Coronary artery (tissue), 2 donors: ENCODE results near the gene SMOC2.

ENCODE experiments used
- DNase-seq: peaks from one replicate; pipeline ENCODE4 v3.0.0-alpha.2; 2017; ENCODE audit warnings: low spot score
- H3K27ac ChIP-seq, 2 donors: fragments of 200-600 bp; sonication (generic); one replicate each; pipeline ENCODE4 v1.5.1; 2016 to 2019
- H3K4me3 ChIP-seq: fragments of 200-600 bp; sonication (generic); 2 replicates; pipeline ENCODE4 v1.5.1; 2016; ENCODE audit warnings: mild to moderate bottlenecking, moderate library complexity
- TF ChIP-seq, protein P1 (sequence below): fragments of 200-600 bp; sonication (generic); IDR thresholded peaks from one replicate; pipeline ENCODE4 v1.5.1; 2019; ENCODE audit warnings: antibody characterized with exemption

Gene SMOC2

DNA sequence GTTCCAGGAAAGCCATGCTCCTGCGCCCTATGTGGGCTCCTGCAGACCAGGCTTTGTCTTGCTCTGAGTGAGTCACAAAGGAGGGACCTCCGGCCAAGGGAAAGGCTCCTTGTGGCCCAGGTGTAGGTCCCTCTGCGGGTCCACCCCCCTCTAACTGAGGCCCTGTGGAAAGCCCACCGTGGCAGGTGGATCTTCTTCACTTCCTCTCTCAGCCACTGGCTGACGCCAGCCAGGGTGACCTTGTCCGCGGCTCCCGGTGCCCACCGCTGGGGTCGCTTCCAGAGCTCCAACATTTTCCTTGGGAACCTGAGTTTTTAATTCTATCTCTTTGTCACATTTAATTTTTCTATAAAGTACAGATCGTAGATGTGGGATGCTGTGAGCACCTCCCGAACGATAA is 54.1 kb downstream of the SMOC2 start:
- TF ChIP-seq, protein P1, sequence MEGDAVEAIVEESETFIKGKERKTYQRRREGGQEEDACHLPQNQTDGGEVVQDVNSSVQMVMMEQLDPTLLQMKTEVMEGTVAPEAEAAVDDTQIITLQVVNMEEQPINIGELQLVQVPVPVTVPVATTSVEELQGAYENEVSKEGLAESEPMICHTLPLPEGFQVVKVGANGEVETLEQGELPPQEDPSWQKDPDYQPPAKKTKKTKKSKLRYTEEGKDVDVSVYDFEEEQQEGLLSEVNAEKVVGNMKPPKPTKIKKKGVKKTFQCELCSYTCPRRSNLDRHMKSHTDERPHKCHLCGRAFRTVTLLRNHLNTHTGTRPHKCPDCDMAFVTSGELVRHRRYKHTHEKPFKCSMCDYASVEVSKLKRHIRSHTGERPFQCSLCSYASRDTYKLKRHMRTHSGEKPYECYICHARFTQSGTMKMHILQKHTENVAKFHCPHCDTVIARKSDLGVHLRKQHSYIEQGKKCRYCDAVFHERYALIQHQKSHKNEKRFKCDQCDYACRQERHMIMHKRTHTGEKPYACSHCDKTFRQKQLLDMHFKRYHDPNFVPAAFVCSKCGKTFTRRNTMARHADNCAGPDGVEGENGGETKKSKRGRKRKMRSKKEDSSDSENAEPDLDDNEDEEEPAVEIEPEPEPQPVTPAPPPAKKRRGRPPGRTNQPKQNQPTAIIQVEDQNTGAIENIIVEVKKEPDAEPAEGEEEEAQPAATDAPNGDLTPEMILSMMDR, result no peak

DNA sequence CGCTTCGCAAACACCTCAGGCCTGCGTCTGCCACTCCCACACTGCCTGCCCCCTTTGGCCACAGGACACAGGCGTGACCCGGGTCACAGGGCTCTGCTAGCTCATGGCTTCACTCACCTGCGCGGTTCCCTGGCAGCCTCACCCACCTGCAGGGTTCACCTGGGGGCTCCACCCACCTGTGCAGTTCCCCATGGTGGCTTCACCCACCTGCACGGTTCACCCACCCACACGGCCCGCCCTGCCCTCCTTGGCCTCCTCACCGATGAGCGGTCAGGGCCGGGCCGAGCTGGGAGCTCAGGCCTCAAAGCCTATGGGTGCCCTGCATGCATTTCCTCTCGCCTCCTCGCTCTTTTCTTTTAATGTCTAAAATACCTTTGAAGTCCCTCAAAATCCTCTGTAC is 54.7 kb downstream of the SMOC2 start:
- TF ChIP-seq, protein P1, result no peak
- no peak for DNase-seq
- H3K27ac ChIP-seq, result no peak overlapping the region
- H3K4me3 ChIP-seq, result no peak overlapping the region

More for the DNA sequence above, 54.1 kb downstream of the SMOC2 start:
- H3K4me3 ChIP-seq, result no peak overlapping the region
- H3K27ac ChIP-seq, result no peak overlapping the region
- DNase-seq, result no peak

DNA sequence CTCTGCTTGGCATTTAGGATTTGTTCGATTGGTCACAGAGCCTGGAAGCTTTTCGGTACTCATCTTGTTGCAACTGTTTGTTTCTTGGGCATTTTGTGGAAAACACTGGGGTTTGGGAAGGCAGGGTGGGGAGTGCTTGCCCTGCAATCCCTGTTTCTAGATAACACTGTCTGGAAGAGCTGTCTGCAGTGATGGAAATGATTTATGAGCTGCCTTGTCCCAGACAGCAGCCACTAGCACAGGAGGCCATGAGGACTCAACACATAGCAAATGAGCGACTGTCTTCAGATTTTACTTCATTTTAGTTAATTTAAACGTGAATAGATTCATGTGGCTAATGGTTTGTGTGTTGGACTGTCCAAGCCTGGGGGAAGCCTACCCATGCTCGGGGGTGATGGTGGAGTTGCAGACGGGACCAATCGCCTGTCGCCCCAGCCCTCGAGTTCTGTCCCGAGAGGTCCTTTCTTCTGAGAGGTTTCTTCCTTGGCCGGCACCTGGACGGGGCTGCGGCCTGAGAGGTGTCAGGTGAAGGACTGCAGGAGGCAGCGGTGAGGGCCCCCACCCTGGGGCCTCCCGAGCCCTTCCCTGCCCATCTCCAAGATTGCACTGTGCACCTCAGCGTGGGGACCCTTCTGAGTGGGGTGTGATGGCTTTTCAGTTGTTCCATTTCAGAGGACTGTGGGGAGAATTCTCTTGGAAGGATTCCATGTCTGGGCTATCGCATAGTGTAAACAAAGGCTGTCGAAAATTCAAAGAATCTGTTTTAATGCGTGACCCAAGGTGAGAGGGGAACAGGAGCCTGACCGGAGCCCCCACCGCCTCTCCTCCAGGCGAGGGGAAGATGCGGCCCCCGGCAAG is 55.4 kb downstream of the SMOC2 start:
- no peak for DNase-seq
- Histone ChIP-seq H3K27ac (no peak overlapping the region), H3K4me3 (no peak overlapping the region)
- TF ChIP-seq, protein P1, result no peak

DNA sequence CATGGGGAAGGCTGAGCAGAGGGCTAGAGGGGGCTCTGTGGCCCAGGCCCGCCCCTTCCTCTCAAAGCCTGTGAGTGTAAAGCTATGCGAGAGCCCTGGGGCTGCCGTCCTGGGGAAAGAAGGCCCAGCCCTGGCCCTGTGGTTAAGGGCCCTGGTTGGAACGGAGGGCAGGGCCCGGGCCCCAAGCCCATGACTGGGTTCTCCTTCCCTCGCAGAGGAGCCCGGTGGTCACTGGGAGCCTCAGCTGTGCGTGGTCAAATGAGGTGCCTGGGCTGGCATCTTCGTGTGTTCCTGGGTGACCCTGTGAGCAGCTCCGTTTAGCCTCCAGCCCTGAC is 56.0 kb downstream of the SMOC2 start:
- no peak for DNase-seq
- no peak overlapping the region for H3K4me3 ChIP-seq
- TF ChIP-seq, protein P1, result no peak
- no peak overlapping the region for H3K27ac ChIP-seq

DNA sequence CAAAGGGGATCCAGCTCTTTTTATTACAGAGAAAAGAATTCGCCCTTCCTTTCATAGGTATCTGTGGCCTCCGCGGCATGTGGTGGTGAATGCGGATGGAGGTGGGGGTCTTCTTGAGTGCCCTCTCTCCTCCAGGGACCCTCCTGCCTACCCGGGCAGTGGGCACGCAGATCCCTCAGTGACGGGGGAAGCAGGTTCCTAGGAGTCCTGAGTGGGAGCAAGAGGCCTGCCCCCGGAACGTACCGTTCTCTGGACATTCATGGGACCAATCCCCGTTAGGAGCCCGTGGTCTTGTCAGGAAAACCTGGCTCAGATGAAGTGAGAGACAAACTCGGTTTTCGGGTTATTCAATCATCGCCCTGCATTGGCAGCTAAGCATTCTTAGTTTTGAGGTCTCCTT is 56.4 kb downstream of the SMOC2 start:
- H3K4me3 ChIP-seq, result no peak overlapping the region
- TF ChIP-seq, protein P1, result no peak
- no peak overlapping the region for H3K27ac ChIP-seq
- no peak for DNase-seq

DNA sequence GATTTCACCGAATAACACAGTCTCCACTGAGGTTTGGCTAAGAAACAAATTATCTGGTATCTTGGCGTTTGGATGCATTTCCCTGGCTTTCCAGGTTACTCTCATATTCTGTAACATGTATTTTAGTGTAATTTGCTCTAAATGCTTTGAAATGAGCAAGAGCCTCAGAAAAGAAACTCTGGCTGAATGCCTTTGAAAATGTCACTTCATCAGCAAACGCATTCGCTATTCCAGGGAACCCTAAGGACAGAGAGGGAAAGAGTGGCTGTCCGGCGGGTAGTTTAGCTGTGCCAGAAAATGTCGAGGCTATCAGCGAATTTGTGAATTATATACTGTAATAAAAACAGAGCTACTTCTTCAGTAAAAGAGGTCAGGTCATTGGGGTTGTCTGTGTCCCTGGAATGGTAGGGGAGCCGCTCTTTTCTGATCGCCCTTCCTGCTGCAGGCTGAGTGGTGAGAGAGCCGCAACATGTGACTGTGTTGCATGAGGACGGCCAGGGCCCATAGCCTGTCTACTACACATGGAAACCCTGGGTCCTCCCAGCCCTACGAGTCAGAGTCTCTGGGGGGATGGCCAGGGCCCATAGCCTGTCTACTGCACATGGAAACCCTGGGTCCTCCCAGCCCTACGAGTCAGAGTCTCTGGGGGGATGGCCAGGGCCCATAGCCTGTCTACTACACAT is 57.3 kb downstream of the SMOC2 start:
- no peak overlapping the region for H3K27ac ChIP-seq

More for the DNA sequence above, 57.3 kb downstream of the SMOC2 start:
- H3K4me3 ChIP-seq, result no peak overlapping the region
- TF ChIP-seq, protein P1, result no peak
- DNase-seq, result no peak
